ENCODE measurements around the gene PPP3R1. TPM values are rescaled to one million over a fixed set of nuclear protein-coding genes. Genes with fewer than 3 reads are reported as not detected.
A peak's percentile ranks its signal among the peaks of the same experiment; 100 is the strongest.

The PPP3R1 gene
- total RNA-seq, 2 experiments from 2014 or later, result 72.7 to 73.7 TPM

DNA sequence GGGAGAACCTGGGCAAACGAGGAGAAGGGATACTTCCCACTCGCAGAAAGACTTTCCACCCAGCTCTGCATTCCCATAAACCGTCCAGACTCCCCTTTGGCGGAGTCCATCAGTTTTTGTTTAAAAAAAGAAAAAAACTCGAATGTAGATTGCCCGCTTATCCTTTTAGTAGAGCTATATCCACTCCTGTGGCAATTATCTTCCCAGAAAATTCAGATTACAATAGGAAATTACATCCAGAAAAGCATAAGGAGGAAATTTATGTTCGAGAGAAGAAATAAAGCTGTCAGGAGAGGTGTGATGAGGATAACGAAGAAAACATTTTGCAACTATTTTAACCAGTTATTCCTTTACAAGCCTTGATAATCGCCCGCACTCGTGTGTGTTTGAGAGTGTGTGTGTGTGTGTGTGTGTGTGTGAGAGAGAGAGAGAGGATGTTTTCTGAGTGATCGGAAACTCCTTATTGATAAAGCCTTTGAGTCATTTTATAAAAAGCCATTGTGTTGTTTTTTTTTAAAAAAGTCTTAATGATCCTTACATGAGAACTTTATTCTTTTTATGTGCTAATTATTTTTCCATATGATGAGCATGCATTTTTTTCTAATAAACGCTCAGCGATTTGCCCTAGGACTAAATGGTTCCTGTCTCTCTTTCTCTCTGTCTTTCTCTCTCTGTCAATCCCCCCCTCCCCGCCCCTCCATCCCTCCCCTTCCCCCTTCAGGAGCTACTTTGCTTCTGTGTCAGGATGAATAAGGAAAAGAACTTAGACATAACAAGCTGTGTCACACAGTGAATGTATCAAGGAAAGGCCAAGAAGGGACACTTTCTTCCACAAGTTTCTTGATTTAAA lies 1.1 kb upstream of the PPP3R1 start:
- peaks cover 35% of the 10 kb centered on the region for H3K4me1 Mint-ChIP-seq (ENCODE audit: low read depth)
- peaks cover 16% of the 10 kb centered on the region for H3K36me3 Mint-ChIP-seq (ENCODE audit: low read depth)
- DNase-seq (peak; percentile 65), ATAC-seq (no peak)
- peak overlapping the region; percentile 97 for H3K27ac Mint-ChIP-seq
- peak overlapping the region; percentile 87 for H3K4me3 Mint-ChIP-seq
- intact Hi-C loops (cut with micrococcal nuclease), result loop anchor here (5.0 kb wide), 1 partner anchor 96 kb away; the partner anchor contains the start of gene PNO1
- H3K9me3 Mint-ChIP-seq, result no peaks in the 10 kb centered on the region
- ChIA-PET CTCF (interaction anchor here (0.8 to 3.0 kb wide), 11 partner anchors 29 to 210 kb away, joined by 3 to 9 read pairs (median 3); no protein-coding TSS in a partner anchor), POLR2A (interaction anchor here (0.6 to 1.5 kb wide), 6 partner anchors 15 to 195 kb away, joined by 3 to 6 read pairs (median 3); partner anchors contain the start of gene PNO1)
- H3K27me3 Mint-ChIP-seq, result no peaks in the 10 kb centered on the region
- TF ChIP-seq, protein P1, sequence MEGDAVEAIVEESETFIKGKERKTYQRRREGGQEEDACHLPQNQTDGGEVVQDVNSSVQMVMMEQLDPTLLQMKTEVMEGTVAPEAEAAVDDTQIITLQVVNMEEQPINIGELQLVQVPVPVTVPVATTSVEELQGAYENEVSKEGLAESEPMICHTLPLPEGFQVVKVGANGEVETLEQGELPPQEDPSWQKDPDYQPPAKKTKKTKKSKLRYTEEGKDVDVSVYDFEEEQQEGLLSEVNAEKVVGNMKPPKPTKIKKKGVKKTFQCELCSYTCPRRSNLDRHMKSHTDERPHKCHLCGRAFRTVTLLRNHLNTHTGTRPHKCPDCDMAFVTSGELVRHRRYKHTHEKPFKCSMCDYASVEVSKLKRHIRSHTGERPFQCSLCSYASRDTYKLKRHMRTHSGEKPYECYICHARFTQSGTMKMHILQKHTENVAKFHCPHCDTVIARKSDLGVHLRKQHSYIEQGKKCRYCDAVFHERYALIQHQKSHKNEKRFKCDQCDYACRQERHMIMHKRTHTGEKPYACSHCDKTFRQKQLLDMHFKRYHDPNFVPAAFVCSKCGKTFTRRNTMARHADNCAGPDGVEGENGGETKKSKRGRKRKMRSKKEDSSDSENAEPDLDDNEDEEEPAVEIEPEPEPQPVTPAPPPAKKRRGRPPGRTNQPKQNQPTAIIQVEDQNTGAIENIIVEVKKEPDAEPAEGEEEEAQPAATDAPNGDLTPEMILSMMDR (IDR thresholded peaks at IDR 0.05), result no peak

DNA sequence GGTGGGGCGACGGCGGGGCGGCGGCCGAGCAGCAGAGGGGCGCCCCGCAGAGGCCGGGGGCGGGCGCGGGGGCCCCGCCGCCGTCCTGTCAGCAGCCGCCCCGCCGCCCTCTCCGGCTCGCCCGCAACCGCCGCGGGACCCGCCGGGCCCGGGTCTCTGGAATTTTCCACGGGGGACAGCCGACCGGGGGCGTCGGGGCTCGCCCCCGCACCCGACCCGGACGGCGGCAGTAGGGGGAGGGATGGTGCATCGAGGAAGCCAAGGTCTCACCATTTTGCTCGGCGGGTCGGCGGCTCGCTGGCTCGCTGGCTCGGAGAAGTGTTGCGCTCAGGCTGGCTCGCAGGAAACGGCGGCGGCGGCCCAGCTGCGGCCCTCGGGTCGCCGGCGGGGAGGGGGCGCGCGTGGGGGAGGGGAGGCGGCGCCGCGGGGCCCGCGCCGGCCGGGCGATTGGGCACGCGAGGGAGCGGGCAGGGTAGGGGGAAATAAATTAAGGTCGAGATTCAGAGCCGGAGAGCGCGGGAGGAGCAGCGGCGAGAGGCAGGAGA lies 405 bp downstream of the PPP3R1 start:
- DNase-seq (peak; percentile 53), ATAC-seq (peak; percentile 0)
- H3K27me3 Mint-ChIP-seq, result no peaks in the 10 kb centered on the region
- H3K4me3 Mint-ChIP-seq, result peak overlapping the region; percentile 87
- H3K9me3 Mint-ChIP-seq, result no peaks in the 10 kb centered on the region
- intact Hi-C loops (cut with micrococcal nuclease), result loop anchor here (1.0 to 5.0 kb wide), 2 partner anchors 56 to 95 kb away; partner anchors contain the start of gene PNO1
- H3K36me3 Mint-ChIP-seq (ENCODE audit: low read depth), result peaks cover 16% of the 10 kb centered on the region
- H3K27ac Mint-ChIP-seq, result peak overlapping the region; percentile 98
- ChIA-PET POLR2A (interaction anchor here (1.5 to 1.8 kb wide), 2 partner anchors 13 to 95 kb away, joined by 3 to 7 read pairs; partner anchors contain the start of gene PNO1), CTCF (interaction anchor here (1.0 to 3.0 kb wide), 5 partner anchors 13 to 95 kb away, joined by 3 to 9 read pairs (median 3); partner anchors contain the start of gene PNO1)
- H3K4me1 Mint-ChIP-seq (ENCODE audit: low read depth), result peaks cover 33% of the 10 kb centered on the region
- TF ChIP-seq, protein P1 (IDR thresholded peaks at IDR 0.05), result no peak

DNA sequence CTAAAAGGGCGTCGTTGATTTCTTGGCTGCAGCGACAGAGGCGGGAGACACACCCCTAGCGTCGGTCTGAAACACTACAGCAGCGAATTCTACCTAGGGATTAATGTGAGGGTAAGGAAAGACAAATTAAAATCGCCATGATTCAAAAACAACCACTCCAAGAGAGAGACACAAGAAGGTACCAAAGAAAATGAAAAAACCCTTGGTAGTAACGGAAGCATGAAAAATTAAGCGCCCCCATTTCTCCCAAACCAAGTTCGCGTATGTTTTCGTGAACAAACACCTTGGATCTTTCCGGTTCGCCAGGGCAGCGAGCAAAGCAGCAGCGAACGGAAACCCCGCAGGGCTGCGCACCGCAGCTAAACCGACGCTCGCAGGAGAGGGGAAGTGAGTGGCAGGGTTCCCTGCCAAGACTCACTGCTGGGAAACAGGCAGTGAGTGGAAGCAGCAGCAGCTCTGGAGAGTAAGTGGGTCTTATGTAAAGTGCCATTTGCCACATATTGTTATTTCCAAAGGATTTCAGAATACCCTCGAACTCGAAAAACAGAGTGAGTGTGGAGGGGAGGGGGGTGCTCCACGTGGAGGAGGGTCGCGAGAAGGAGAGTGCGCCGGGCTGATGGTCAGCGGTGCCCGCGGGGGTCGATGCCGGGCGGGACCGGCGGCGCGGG lies 1.0 kb downstream of the PPP3R1 start:
- Mint-ChIP-seq H3K9me3 (no peaks in the 10 kb centered on the region), H3K4me1 (ENCODE audit: low read depth) (peaks cover 31% of the 10 kb centered on the region), H3K4me3 (peak overlapping the region; percentile 87), H3K27me3 (no peaks in the 10 kb centered on the region), H3K36me3 (ENCODE audit: low read depth) (peaks cover 16% of the 10 kb centered on the region), H3K27ac (peak overlapping the region; percentile 98)
- intact Hi-C loops (cut with micrococcal nuclease), result loop anchor here (1.0 to 5.0 kb wide), 2 partner anchors 55 to 94 kb away; partner anchors contain the start of gene PNO1
- ATAC-seq (peak; percentile 70), DNase-seq (peak; percentile 82)
- ChIA-PET CTCF (interaction anchor here (0.9 to 2.1 kb wide), 9 partner anchors 11 to 94 kb away, joined by 3 to 11 read pairs (median 3); partner anchors contain the start of gene PNO1), POLR2A (interaction anchor here (1.3 to 1.8 kb wide), 2 partner anchors 10 to 94 kb away, joined by 5 to 7 read pairs; partner anchors contain the start of gene PNO1)
- TF ChIP-seq, protein P1 (IDR thresholded peaks at IDR 0.05), result peak; percentile 64

DNA sequence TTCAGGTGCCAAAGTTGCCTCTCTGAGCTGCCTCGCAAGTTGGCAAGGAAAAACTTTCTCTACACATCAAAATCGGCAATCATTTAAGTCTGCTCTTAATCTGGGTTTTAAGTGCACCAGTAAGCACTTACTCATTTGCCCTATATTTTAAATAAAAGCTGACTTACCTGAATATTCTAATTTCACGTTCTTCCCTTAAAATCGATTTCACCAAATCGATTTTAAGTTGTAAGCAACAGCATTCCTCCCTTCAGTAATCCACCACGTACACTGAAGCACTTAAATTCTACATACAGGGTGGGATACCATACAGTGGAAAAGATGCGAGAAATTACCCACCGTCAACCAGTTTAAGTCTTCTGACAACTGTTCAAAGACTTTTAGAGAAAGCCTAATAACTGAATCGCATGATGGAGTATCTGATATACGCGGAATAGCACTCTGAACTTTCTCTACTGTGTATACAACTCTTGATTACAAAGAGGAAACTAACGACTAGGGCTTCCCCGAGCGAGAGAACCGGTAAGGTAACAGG lies 1.6 kb downstream of the PPP3R1 start:
- peak overlapping the region; percentile 98 for H3K27ac Mint-ChIP-seq
- H3K4me3 Mint-ChIP-seq, result peak overlapping the region; percentile 87
- DNase-seq (no peak), ATAC-seq (no peak)
- intact Hi-C loops (cut with micrococcal nuclease), result loop anchor here (1.0 to 5.0 kb wide), 2 partner anchors 54 to 93 kb away; partner anchors contain the start of gene PNO1
- no peaks in the 10 kb centered on the region for H3K9me3 Mint-ChIP-seq
- CTCF ChIA-PET, result interaction anchor here (0.7 to 2.1 kb wide), 16 partner anchors 10 to 128 kb away, joined by 3 to 11 read pairs (median 4); partner anchors contain the start of gene PNO1
- H3K4me1 Mint-ChIP-seq (ENCODE audit: low read depth), result peaks cover 26% of the 10 kb centered on the region
- H3K36me3 Mint-ChIP-seq (ENCODE audit: low read depth), result peaks cover 16% of the 10 kb centered on the region
- POLR2A ChIA-PET, result interaction anchor here (0.6 to 1.8 kb wide), 4 partner anchors 9 to 146 kb away, joined by 3 to 7 read pairs (median 4); partner anchors contain the start of gene PNO1
- H3K27me3 Mint-ChIP-seq, result no peaks in the 10 kb centered on the region
- TF ChIP-seq, protein P1 (IDR thresholded peaks at IDR 0.05), result no peak
